ENCODE data around the gene CLDN20. TPM values are rescaled to one million over a fixed set of nuclear protein-coding genes. Genes with fewer than 3 reads are reported as not detected.
A peak's percentile ranks its signal among the peaks of the same experiment; 100 is the strongest.

CLDN20 gene
- total RNA-seq, 1 experiment from 2014 or later, result not detected

- peak within 1 kb of the TSS; percentile 64 for H3K4me3 ChIP-seq
- DNase-seq (ENCODE audit: low read depth in 1 of 2, low spot score in 2 of 2), result peak; percentile 98 to 99
- H3K27ac ChIP-seq, result peak within 1 kb of the TSS; percentile 56
- peaks cover 24% of the 10 kb centered on the region for H3K4me1 ChIP-seq (replicated peaks)
- no peaks in the 10 kb centered on the region for H3K9me3 ChIP-seq (replicated peaks)
- H3K27me3 ChIP-seq (replicated peaks), result no peaks in the 10 kb centered on the region
- peaks cover 30% of the 10 kb centered on the region for H3K36me3 ChIP-seq
Observed at GRCh38 chr6:155314092-155314772, 50.4 kb downstream of the CLDN20 start, which contains the start of gene TFB1M. Gene TFB1M, minus strand, starts transcription at chr6:155314484. Its CDS starts 56 bp downstream, at chr6:155314428.

GRCh38 chr6:155314773-155315515, 51.1 kb downstream of the CLDN20 start:
- H3K9me3 ChIP-seq (replicated peaks), result no peaks in the 10 kb centered on the region
- peaks cover 22% of the 10 kb centered on the region for H3K36me3 ChIP-seq
- DNase-seq (ENCODE audit: low read depth in 1 of 2, low spot score in 2 of 2), result peak in 1 of 2 experiments; percentile 54
- peak overlapping the region; percentile 64 for H3K4me3 ChIP-seq
- no peaks in the 10 kb centered on the region for H3K27me3 ChIP-seq (replicated peaks)
- H3K27ac ChIP-seq, result peak overlapping the region; percentile 56
- H3K4me1 ChIP-seq (replicated peaks), result peaks cover 21% of the 10 kb centered on the region

- H3K27me3 ChIP-seq (replicated peaks), result no peaks in the 10 kb centered on the region
- peaks cover 17% of the 10 kb centered on the region for H3K36me3 ChIP-seq
- H3K4me1 ChIP-seq (replicated peaks), result peaks cover 16% of the 10 kb centered on the region
- H3K4me3 ChIP-seq, result peak overlapping the region; percentile 64
- no peak for DNase-seq (ENCODE audit: low read depth in 1 of 2, low spot score in 2 of 2)
- peak overlapping the region; percentile 56 for H3K27ac ChIP-seq
- no peaks in the 10 kb centered on the region for H3K9me3 ChIP-seq (replicated peaks)
Observed at GRCh38 chr6:155315516-155315871, 51.7 kb downstream of the CLDN20 start.

DNA sequence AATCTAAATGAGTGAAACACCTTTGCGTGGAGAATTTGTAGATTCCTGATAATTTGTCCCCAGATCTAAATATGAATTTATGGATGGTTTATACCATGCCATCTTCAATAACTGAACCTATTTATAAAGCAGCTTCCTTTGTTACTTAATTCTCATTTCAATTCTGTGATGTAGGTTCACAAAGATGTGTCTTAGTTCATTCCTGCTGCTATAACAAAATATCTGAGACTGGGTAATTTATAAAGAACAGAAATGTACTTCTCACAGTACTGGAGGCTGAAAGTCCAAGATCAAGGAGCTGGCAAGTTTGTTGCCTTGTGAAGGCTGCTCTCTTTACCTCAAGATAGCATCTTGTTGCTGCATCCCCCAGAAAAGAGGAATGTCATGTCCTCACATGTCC, 52.6 kb downstream of the CLDN20 start:
- H3K27me3 ChIP-seq (replicated peaks), result no peaks in the 10 kb centered on the region
- peaks cover 7% of the 10 kb centered on the region for H3K4me1 ChIP-seq (replicated peaks)
- no peaks in the 10 kb centered on the region for H3K9me3 ChIP-seq (replicated peaks)
- H3K4me3 ChIP-seq, result no peak overlapping the region
- H3K36me3 ChIP-seq, result peaks cover 13% of the 10 kb centered on the region
- H3K27ac ChIP-seq, result no peak overlapping the region
- DNase-seq (ENCODE audit: low read depth in 1 of 2, low spot score in 2 of 2), result no peak

DNA sequence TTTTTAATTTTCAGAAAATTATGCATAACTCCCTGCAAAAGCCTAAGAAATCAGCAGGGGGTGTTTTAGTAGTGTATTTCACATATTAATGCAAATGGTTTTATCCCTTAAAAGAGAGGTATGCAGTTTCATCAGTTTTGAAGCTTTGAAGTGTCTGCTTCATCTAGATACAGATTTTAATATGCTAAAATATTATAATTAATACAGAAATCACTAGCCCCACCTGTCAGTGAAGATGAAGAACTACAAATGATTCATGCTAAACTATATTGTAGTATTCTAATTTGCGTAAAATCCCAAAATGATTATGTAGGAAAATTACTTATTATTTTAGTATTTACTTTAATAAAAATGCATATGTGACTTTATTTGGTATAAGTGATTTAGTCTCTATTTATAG, 53.4 kb downstream of the CLDN20 start:
- no peak for DNase-seq (ENCODE audit: low read depth in 1 of 2, low spot score in 2 of 2)
- Histone ChIP-seq H3K36me3 (peaks cover 5% of the 10 kb centered on the region), H3K4me1 (replicated peaks) (peaks cover 4% of the 10 kb centered on the region), H3K9me3 (replicated peaks) (no peaks in the 10 kb centered on the region), H3K27me3 (replicated peaks) (no peaks in the 10 kb centered on the region), H3K4me3 (no peak overlapping the region), H3K27ac (no peak overlapping the region)

DNA sequence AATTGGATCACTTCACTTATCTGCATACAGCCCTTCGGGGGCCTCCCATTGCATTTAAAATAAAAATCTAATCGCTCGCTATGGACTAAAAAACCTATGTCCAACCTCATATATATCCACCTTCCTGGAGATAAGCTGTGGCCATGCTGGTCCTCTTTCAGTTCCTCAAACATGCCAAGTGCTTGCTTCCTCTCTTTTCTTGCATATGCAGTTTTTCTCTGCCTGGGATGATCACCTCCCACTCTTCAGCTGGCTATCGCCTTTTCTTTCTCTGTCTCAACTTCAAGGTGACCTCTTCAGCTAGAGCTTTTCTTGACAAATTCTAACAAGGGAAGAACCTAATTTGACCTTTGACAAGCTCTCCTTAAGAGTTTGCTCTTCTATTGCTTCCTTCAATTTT, 56.1 kb downstream of the CLDN20 start:
- H3K4me1 ChIP-seq (replicated peaks), result peaks cover 4% of the 10 kb centered on the region
- no peaks in the 10 kb centered on the region for H3K9me3 ChIP-seq (replicated peaks)
- H3K27ac ChIP-seq, result no peak overlapping the region
- no peaks in the 10 kb centered on the region for H3K27me3 ChIP-seq (replicated peaks)
- no peaks in the 10 kb centered on the region for H3K36me3 ChIP-seq
- H3K4me3 ChIP-seq, result no peak overlapping the region
- DNase-seq (ENCODE audit: low read depth in 1 of 2, low spot score in 2 of 2), result no peak

DNA sequence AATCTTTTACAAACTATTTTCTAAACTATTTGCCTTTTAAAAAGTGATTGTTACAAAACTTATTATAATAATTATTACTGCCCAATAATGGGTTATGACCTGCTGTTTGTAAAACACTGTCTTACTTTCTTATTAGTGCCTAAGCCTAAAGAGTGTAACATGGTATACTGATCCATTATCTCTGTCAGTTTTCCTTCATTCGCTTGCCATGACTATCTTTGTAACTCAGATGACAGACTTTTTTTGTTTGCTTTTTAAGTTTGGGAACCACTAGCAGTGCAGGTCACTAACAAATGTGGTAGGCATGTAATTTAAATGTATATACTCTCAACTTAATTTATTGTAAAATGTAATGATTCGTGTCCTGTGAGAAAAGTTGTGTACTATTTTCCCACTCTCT, 60.4 kb downstream of the CLDN20 start:
- no peaks in the 10 kb centered on the region for H3K9me3 ChIP-seq (replicated peaks)
- H3K27me3 ChIP-seq (replicated peaks), result no peaks in the 10 kb centered on the region
- no peak overlapping the region for H3K4me3 ChIP-seq
- H3K4me1 ChIP-seq (replicated peaks), result no peaks in the 10 kb centered on the region; the same call in 1 of the 2 replicates
- no peaks in the 10 kb centered on the region for H3K36me3 ChIP-seq
- no peak overlapping the region for H3K27ac ChIP-seq
- no peak for DNase-seq (ENCODE audit: low read depth in 1 of 2, low spot score in 2 of 2)

DNA sequence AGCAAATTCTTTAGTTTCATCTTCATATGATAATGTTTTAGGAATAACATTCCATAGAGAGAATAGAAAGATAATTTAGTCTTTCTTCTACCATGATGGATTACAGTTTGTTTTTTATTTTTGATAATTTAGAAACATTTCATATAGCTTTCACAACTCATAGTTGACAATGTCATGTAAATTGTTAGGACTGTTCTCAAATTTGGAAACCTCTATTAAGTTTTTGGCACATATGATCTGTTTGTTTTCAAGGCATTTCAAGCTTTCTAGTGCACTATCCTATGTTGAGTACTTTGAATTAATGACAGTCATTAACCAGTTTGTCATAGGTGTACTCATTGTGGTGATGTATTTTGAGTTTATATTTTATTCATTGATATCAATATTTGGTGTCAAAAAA, 61.2 kb downstream of the CLDN20 start:
- Histone ChIP-seq H3K36me3 (no peaks in the 10 kb centered on the region), H3K4me3 (no peak overlapping the region), H3K4me1 (replicated peaks) (no peaks in the 10 kb centered on the region; the same call in 1 of the 2 replicates), H3K27me3 (replicated peaks) (no peaks in the 10 kb centered on the region), H3K9me3 (replicated peaks) (no peaks in the 10 kb centered on the region), H3K27ac (no peak overlapping the region)
- no peak for DNase-seq (ENCODE audit: low read depth in 1 of 2, low spot score in 2 of 2)

- H3K9me3 ChIP-seq (replicated peaks), result no peaks in the 10 kb centered on the region
- no peaks in the 10 kb centered on the region for H3K36me3 ChIP-seq
- no peak for DNase-seq (ENCODE audit: low read depth in 1 of 2, low spot score in 2 of 2)
- H3K27ac ChIP-seq, result no peak overlapping the region
- no peaks in the 10 kb centered on the region for H3K27me3 ChIP-seq (replicated peaks)
- H3K4me1 ChIP-seq (replicated peaks), result no peaks in the 10 kb centered on the region; the same call in 1 of the 2 replicates
- H3K4me3 ChIP-seq, result no peak overlapping the region
Observed at GRCh38 chr6:155325700-155326516, 62.1 kb downstream of the CLDN20 start.

Other genes starting within 250 kb of the CLDN20 start
- gene TFB1M, start 50.5 kb downstream of the CLDN20 start, total RNA-seq (2014; rRNA removed; shearing (Covaris generic)), result 15.9 and 48.9 TPM in 2 replicates
- gene NOX3, start 191.8 kb downstream of the CLDN20 start, total RNA-seq (2014; rRNA removed; shearing (Covaris generic)), result not detected in 2 replicates